HG02678 (cell line): ENCODE data around the gene PLAU.
"Not testable (repeated sequence)": the region's sequence is repeated elsewhere in the genome, so short reads cannot be mapped to it uniquely, and the experiment has no call there.

Experiments
- ATAC-seq: cut with Tn5 transposase; IDR thresholded peaks from one replicate; pipeline ENCODE4 v1.9.1; 2021; ENCODE audit warnings: mild to moderate bottlenecking, moderate library complexity; ENCODE audit not compliant: unreplicated experiment

Gene PLAU

DNA sequence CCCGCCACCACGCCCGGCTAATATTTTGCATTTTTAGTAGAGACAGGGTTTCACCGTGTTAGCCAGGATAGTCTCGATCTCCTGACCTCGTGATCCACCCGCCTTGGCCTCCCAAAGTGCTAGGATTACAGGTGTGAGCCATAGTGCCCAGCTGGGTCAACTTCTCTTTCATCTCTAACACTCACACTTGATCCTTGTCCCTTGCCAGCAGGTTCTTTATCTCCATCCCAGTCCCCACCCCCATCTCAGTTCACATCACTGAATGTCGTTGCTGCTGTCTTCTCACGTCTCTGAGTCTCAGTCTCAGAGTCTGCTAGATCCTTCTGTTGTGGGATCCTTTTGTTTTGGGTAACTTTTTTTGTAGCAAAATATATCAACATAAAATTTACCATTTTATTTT is 15.6 kb upstream of the PLAU start:
- ATAC-seq: not testable (repeated sequence)

DNA sequence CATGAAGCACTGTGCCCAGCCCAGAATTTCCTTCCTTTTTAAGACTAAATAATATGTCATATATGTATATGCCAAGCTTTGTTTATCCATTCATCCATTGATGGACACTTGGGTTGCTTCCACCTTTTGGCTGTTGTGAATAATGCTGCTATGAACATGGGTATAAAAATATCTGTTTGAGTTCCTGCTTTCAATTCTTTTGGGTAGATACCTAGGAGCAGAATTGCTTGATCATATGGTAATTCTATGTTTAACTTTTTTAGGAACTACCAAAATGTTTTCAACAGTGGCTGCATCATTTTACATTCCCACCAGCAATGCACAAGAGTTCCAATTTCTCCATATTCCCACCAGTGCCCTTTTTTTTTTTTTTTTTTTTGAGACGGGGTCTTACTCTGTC is 13.2 kb upstream of the PLAU start:
- no peak for ATAC-seq

DNA sequence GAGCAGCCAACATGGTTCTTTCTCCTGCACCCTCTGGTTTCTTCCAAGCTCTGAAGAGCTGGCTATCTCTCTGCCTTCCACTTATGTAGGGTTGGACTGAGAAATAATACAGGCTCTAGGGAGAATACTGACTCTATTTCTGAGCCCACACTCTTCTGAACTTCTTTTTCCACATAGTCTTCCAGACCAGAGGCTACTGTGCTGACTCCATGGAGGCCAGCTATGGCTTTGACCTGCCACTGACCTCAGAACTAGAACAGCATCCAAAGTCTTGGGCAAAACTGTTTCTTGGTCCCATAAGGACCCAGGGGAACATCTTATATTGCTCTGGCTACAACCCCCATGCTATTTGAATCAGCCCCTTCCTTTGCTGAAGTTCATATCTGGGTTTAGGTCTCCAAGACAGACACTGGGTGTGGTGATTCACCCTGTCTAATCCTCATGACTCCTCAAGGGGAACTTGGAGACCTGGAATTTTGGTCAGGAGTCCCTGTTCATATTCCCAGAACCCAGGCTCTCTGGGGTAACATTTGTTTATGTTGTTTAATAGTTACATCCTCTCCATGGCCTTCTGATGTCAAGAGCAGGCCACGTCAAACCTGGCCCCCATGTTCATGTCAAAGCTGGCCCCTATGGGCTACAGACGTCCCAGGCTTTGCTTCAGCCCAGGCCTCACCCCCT is 12.1 kb upstream of the PLAU start:
- no peak for ATAC-seq

DNA sequence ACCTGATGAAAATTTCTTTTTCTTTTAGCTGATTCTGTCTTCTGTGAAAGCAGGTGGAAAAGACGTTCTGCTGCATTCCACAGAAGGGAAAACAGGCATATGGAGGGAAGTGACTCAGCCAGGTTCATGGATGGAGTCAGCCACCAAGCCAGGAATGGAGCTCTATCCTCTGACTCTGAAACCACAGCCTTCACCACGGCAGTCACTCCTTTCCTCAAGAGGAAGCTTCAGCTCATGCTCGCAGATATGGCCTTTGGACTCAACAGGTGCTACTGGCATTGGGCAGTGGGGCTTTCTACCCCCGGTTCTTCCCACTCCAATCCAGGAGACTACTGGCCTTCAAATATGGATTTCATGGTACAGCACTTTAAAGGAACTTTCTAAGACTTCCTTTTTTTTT is 11.5 kb upstream of the PLAU start:
- ATAC-seq: no peak

DNA sequence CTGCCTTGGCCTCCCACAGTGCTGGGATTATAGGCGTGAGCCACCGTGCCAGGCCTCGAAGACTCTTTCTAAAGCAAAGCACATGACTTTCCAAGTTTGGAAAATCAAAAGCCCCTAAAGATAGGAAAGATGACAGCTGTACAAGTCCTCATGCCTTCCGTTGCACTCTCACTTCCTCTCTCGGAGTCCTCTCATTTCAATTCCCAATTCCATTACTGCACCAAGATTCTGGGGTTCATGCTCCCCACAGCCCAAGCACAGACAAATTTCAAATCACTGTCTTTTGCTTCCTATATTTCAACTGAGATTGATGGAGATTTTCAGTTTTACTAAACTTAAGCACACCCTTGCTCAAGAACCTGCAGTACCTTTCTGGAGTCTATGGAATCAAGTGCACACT is 10.9 kb upstream of the PLAU start:
- ATAC-seq: no peak

DNA sequence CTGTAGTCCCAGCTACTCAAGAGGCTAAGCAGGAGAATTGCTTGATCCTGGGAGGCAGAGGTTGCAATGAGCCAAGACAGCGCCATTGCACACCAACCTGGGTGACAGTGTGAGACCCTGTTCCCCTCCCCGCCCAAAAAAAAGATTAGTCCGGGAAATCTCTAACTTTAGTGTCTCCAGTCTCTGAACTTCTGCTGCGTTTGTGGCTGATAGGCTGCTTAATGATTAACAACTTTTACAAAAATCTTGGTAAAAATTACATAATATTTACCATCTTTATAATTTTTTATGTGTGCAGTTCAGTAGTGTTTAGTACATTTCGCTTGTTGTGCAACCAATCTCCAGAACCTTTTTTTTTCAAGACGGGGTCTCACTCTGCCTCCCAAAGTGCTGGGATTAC is 9.7 kb upstream of the PLAU start:
- no peak for ATAC-seq

DNA sequence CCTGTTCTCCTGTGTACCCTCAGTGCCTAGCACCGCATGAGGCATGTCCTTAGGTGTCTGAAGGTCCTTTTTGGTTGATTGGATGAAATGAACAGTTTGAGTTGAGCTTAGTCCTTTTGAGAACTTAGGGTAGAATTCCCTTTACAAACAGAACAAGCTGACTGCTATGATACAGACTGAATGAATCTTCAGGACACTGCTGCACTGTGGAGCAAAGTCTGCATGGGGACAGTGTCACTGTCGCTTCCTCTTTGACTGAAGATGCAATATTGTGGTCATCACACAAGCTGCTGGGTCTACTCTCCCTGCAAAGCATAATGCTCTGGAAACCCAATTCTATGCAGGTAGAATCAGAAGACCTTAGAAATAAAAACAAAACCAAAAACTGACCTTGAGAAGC is 8.6 kb upstream of the PLAU start:
- no peak for ATAC-seq

DNA sequence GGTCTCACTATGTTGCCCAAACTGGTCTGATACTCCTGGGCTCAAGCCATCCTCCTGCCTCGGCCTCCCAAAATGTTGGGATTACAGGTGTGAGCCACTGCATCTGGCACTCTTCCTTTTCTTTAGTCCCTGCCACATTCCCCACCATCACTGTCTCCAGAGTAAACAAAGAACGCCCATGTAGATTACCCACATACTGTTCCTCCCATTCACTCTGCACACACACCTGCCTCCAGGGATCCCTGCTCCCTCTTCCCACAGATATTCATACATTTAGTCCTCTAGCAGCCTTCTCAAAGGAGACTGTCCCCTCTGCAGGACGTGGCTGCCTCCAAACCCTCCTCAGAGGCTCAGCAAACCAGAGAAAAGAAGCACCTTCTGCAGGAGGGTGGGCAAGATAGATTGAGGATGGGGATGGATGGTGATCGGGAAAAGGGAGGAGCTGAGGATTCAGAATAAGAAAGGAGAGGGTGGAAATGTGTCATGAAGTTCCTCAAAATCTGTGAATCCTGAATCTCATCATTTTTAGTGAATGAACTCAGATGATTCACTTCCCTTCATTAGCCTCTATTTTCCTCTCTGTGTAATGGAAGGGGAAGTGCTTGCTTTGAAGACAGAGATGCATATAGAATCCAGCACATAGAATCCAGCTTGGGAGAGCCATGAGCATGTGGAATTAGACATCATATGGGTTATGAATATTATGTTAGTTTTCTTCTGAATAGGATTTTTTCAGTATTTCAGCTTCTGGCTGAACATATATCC is 5.5 kb upstream of the PLAU start:
- ATAC-seq: no peak

DNA sequence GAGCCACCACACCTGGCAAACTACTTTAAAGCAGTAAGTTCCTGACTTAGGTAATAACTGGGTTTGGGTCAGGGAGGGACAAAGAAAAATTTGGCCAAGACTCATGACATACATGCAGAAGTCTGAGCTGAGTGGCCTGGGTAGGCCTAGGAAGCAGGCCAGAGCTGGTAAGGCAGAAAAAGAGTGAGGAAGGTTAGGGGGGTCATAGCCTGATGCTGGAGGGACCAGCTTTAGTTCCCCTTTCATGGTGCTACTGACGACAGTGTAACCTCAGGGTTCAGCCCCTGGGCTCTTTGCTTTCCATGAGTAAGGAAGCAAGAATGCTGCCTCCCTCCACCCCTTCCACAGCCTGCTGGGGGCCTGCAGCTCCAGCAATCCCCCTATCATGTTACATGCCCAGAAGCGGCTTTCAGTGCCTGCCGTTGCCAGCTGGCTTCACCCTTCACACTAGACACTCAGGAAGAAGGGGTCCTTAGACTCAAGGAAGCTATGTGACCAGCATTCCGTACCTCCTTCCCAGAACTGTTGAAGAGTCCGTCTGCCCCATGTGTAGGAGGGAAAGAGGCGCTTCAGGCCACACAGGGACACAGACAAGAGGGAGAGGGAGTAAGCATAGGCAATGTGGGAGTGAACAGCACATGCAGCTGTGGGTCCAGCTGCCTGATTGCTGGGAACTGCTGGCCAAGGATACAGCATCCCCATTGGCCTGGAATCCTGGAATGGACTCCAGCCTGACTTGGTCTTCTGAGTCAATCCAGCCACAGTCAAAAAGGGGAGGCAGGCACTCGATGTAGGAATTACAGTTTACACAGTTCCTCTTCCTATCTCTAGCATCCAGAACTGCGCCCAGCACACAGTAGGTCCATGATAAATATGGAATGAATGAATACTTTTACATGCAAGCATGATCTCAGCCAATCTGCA is 4.1 kb upstream of the PLAU start:
- no peak for ATAC-seq

DNA sequence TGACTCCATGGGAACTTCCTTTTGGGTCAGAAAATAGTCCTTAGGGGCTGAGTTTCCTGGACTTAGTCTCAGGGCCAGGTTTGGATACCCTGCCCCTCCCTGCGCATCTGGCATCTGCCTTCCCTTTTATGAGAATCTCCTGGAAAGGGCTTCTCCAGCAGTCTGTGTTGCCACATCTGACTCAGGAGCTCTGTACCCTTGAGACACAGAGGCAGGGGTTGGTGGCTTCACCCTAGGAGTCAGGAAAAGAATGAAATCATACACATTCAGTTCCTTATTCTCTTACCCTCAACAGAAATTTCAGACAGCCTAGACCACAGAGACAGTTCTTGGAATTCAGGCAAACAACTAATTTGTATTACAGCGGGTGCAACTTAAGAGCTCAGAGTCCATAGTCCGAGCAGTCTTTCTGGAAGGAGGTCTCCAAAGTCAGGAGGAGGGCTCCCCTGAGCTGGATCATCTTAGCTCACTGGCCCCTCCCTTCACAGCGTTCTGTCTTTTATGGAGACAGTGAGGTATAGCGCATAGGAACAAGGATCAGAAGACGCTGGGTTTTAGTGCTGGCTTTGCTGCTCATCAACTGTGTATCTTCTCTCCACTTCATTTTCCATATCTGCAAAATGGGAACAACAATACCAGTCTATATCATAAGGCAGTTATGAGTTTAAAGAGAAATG is 3.0 kb upstream of the PLAU start:
- no peak for ATAC-seq

DNA sequence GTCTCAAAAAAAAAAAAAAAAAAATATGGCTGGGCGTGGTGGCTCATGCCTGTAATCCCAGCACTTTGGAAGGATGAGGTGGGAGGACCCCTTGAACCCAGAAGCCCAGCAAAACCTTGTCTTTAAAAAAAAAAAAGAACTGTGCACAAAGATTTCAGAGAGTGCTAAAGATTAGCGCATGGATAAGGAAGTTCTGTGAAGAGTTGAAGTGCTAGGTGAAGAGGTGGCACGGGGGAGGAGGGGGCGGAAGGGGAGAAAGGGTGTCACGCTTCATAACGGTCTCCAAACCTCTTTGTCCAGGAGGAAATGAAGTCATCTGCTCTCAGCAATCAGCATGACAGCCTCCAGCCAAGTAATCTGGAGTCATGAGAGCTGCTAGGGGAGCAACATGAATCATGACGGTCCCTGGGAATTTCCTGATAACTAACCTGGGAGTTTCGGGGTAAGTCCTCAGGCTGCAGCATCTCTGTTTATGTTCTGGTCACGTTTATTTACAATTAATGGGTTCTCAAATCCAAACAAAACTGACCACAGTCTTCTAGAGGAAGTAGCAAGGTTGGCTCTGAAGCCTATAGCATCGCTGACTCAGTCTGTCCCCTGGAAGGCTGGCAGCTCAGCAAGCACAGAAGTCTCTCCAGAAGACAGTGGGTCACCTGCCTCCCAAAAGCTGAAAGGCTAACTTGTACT is 1.9 kb upstream of the PLAU start:
- ATAC-seq: peak; percentile 48

DNA sequence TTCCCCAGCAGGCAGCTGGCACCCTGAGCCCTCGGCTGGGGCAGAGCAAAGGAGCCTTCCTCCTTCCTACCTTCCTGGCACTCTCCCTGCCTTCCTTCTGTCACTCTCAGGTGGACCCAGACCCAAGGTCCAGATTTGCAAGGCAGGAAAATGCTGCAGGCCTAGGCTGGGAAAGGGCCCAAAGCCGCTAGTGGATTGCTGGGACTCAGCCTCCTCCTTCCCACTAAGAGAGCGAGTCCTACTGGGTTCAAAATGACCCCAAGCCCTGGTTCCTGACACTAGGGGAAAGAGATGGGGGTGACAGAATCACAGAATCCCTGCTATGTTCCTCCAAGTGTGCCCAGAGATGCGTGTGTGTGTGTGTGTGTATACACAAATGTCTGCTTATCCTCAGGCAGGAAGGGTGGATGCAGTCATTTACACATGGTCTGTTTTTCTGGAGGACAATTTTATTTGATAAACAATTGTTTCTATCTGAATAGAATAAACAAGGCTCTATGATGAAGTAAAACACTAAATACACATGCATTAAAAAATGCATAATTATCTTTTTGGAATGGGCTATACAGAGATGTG is 1.3 kb upstream of the PLAU start:
- ATAC-seq: no peak

DNA sequence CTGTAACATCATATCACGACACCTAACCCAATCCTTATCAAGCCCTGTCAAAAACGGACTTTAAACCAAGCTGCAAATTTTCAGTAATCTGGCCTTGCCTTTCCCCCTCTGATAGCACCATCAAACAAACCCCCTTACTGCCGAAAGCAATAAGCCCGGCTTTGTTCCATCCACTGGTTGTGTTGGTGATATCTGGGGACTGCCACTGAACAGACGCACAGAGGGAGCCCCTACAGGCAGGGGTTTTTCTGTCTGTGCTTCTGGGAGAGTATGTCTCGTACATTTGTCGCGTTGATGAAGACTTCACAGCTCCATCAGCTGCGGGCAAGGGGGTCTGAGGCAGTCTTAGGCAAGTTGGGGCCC is 550 bp upstream of the PLAU start:
- peak; percentile 21 for ATAC-seq

DNA sequence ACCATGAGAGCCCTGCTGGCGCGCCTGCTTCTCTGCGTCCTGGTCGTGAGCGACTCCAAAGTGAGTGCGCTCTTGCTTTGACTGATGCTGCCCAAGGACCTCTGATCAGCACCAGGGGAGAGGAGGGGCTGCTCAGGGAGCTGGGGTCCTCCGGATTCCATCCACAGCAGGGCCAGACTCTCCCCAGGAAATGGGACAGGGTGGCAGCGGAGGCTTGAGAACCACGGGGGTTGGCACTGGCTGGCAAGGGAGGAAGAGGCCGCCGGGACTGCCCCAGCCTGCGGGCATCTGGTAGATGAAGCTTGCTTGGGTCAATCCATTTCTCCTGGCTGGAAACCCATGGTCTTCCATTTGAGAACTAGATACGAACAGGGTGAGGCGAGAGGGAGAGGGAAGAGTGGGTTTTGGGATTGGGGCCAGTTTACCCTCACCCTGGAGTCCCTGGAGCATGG is 647 bp downstream of the PLAU start:
- ATAC-seq: no peak

DNA sequence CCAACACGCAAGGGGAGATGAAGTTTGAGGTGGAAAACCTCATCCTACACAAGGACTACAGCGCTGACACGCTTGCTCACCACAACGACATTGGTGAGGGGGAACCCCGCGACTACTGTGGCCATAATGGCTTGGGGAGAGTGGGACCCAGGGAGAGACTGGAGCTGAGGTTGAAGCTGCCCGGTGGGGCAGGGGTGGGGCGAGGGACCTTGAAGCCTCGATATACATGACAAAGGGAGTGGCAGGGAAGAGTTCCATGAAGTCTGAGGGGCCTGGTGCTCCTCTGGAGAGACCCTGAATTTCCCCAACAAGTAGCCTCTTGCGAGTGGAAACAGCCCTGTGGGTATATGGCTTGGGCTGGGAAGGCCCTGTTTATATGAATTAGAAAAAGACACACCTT is 3.1 kb downstream of the PLAU start:
- no peak for ATAC-seq

DNA sequence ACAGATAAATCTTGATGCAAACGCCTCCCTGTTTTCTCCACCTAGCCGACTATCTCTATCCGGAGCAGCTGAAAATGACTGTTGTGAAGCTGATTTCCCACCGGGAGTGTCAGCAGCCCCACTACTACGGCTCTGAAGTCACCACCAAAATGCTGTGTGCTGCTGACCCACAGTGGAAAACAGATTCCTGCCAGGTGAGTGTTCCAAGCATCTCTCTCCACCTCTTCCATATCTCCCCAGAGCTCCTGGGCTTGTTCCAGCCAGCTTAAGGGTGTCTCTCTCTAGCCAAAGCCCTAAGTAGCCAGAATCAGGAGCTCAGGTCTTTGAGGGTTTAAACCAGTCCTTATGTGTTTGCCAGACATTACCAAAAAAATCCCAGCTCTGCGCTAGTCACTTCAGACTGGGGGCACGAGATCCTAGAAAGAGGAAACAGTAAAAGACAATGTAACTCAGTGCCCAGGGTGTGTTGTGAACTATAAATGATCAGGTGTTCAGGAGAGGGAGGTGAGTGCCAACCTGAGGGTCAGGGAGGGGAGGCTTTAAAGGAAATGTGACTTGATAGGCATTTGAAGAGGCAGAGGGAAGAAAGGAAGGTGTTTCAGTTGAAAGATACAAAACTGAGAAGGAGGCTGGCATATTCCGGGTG is 4.4 kb downstream of the PLAU start:
- no peak for ATAC-seq

DNA sequence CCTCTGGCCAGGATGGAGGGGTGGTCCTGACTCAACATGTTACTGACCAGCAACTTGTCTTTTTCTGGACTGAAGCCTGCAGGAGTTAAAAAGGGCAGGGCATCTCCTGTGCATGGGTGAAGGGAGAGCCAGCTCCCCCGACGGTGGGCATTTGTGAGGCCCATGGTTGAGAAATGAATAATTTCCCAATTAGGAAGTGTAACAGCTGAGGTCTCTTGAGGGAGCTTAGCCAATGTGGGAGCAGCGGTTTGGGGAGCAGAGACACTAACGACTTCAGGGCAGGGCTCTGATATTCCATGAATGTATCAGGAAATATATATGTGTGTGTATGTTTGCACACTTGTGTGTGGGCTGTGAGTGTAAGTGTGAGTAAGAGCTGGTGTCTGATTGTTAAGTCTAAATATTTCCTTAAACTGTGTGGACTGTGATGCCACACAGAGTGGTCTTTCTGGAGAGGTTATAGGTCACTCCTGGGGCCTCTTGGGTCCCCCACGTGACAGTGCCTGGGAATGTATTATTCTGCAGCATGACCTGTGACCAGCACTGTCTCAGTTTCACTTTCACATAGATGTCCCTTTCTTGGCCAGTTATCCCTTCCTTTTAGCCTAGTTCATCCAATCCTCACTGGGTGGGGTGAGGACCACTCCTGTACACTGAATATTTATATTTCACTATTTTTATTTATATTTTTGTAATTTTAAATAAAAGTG is 6.0 kb downstream of the PLAU start:
- ATAC-seq: no peak

DNA sequence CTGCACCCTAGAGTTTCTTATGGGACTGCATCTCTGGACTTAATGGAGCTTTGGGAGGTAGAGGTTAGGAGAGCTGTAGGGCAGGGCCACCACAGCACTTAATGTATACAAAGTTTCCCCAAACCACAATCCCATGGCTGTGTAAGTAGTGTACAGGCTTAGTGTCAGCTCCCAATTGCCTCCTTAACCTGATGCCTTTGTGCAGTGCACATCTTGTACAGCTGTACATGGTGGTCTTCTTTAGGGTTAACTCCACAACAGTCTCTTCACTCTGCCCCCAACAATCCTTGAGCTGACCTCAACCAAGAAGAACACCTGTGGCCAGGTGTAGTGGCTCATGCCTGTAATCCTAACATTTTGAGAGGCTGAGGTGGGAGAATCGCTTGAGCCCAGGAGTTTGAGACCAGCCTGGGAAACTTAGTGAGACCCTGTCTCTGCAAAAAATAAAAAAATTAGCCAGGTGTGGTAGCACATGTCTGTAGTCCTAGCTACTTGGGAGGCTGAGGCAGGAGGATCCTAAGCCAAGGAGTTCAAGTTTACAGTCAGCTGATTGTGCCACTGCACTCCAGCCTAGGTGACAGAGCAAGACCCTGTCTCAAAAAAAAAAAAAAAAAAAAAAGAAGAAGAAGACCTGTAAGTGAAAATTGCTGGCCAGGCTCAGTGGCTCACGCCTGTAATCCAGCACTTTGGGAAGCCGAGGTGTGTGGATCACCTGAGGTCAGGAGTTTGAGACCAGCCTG is 6.8 kb downstream of the PLAU start:
- ATAC-seq: no peak
